WTC11 (cell line): Measurements from ENCODE around the gene CCL2.

Experiments used
- ZNF232 ChIP-seq: sonication (generic); formaldehyde crosslinking; IDR thresholded peaks from 2 replicates; pipeline ENCODE4 v1.8.0; 2022; ENCODE audit warnings: mild to moderate bottlenecking, missing genetic modification reagents
- TF ChIP-seq, protein P1 (sequence below): sonication (generic); formaldehyde crosslinking; IDR thresholded peaks from 2 replicates; pipeline ENCODE4 v1.8.1; 2022; ENCODE audit warnings: missing genetic modification reagents, borderline replicate concordance

DNA sequence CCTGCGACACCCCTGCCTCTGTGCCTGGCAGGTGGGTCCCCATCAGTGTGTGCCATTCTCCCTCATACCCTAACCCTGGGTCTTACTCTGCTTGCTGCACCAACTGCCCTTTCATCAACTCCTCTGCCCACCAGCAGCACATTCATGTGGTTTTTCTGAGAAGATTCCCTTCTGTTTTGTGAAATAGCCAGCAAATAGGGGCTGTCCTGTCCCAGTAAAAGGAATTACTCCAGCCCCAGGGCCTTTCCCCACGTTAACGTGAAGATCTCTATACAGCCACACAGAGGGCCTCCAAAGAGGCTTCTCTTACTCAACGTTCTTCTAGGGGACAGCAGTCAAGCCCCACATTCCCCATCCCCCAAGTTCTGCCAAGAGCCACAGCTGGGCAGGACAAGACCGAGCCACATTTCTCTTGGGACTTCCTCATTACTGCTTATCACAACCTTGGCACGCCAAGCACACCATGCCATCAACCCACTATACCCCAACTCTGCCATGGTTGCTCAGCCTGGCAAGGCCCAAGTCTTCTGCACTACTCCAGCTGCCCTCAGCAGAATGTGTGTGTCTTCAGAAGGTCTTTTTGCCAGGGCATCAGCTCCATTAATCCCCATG lies 18.7 kb upstream of the CCL2 start:
- TF ChIP-seq ZNF232 (CRISPR knock-in tag): no peak
- TF ChIP-seq, protein P1, sequence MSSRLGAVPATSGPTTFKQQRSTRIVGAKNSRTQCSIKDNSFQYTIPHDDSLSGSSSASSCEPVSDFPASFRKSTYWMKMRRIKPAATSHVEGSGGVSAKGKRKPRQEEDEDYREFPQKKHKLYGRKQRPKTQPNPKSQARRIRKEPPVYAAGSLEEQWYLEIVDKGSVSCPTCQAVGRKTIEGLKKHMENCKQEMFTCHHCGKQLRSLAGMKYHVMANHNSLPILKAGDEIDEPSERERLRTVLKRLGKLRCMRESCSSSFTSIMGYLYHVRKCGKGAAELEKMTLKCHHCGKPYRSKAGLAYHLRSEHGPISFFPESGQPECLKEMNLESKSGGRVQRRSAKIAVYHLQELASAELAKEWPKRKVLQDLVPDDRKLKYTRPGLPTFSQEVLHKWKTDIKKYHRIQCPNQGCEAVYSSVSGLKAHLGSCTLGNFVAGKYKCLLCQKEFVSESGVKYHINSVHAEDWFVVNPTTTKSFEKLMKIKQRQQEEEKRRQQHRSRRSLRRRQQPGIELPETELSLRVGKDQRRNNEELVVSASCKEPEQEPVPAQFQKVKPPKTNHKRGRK: no peak
